HG03108 (cell line): ENCODE data around the gene BMX.

Experiments used
- ATAC-seq: cut with Tn5 transposase; IDR thresholded peaks from one replicate; pipeline ENCODE4 v1.9.1; 2021; ENCODE audit warnings: moderate library complexity; ENCODE audit not compliant: unreplicated experiment

The BMX gene

GRCh38 chrX:15505101-15505500 is 4.5 kb downstream of the BMX start:
- no peak for ATAC-seq

- no peak for ATAC-seq
Measured at GRCh38 chrX:15507005-15507404, 6.4 kb downstream of the BMX start.

GRCh38 chrX:15509845-15510244 is 9.2 kb downstream of the BMX start:
- no peak for ATAC-seq

- ATAC-seq: no peak
Measured at GRCh38 chrX:15511563-15511962, 11.0 kb downstream of the BMX start.

- no peak for ATAC-seq
Measured at GRCh38 chrX:15512401-15512965, 11.9 kb downstream of the BMX start.

GRCh38 chrX:15514279-15514678 is 13.7 kb downstream of the BMX start:
- no peak for ATAC-seq

- no peak for ATAC-seq
Measured at GRCh38 chrX:15515931-15516330, 15.3 kb downstream of the BMX start.

GRCh38 chrX:15522464-15522863 is 21.9 kb downstream of the BMX start:
- ATAC-seq: no peak

GRCh38 chrX:15523088-15523487 is 22.5 kb downstream of the BMX start:
- ATAC-seq: no peak

- ATAC-seq: no peak
Measured at GRCh38 chrX:15524417-15524816, 23.8 kb downstream of the BMX start.

GRCh38 chrX:15525664-15526416 is 25.2 kb downstream of the BMX start:
- ATAC-seq: no peak

GRCh38 chrX:15529165-15529564 is 28.6 kb downstream of the BMX start:
- no peak for ATAC-seq

GRCh38 chrX:15530318-15530717 is 29.7 kb downstream of the BMX start:
- ATAC-seq: no peak

GRCh38 chrX:15546745-15547144 is 46.1 kb downstream of the BMX start:
- no peak for ATAC-seq

GRCh38 chrX:15547356-15547755 is 46.7 kb downstream of the BMX start:
- ATAC-seq: no peak

GRCh38 chrX:15549189-15550012 is 48.8 kb downstream of the BMX start:
- ATAC-seq: no peak

- no peak for ATAC-seq
Measured at GRCh38 chrX:15559227-15559626, 58.6 kb downstream of the BMX start.

GRCh38 chrX:15560924-15561323 is 60.3 kb downstream of the BMX start:
- no peak for ATAC-seq

- no peak for ATAC-seq
Measured at GRCh38 chrX:15563056-15563455, 62.4 kb downstream of the BMX start.

- no peak for ATAC-seq
Measured at GRCh38 chrX:15564981-15565579, 64.5 kb downstream of the BMX start.

GRCh38 chrX:15566244-15566643 is 65.6 kb downstream of the BMX start:
- no peak for ATAC-seq

GRCh38 chrX:15567267-15567666 is 66.7 kb downstream of the BMX start:
- ATAC-seq: no peak
